GM12874 (cell line): ENCODE measurements around the gene ANKRD13A.

ENCODE experiments used
- CTCF ChIP-seq: IDR thresholded peaks from 2 replicates; pipeline ENCODE4 v1.5.1; 2011; ENCODE audit warnings: low read depth, mild to moderate bottlenecking, control low read depth, low read length, moderate library complexity; ENCODE audit not compliant: insufficient read depth

ANKRD13A gene

GRCh38 chr12:110028323-110028722, 29.1 kb downstream of the ANKRD13A start:
- TF ChIP-seq CTCF = no peak

- no peak for TF ChIP-seq CTCF
Observed at GRCh38 chr12:110029290-110029815, 30.1 kb downstream of the ANKRD13A start.

- TF ChIP-seq CTCF = no peak
Observed at GRCh38 chr12:110033888-110034287, 34.7 kb downstream of the ANKRD13A start.

- TF ChIP-seq CTCF = no peak
Observed at GRCh38 chr12:110035534-110036104, 36.4 kb downstream of the ANKRD13A start.

GRCh38 chr12:110037315-110037714, 38.1 kb downstream of the ANKRD13A start:
- TF ChIP-seq CTCF = no peak

GRCh38 chr12:110038741-110039084, 39.5 kb downstream of the ANKRD13A start:
- no peak for TF ChIP-seq CTCF

GRCh38 chr12:110039085-110039807, 40.0 kb downstream of the ANKRD13A start:
- no peak for TF ChIP-seq CTCF
